RWPE2 (cell line): ENCODE results near the gene CNKSR3.

Experiments
- ATAC-seq: fragments of 200-7000 bp; cut with Tn5 transposase; 3 replicates; pipeline ENCODE4 v1.9.1; 2021; ENCODE audit warnings: low read depth
- DNase-seq: peaks from one replicate; pipeline ENCODE4 v3.0.0-alpha.2; 2020; ENCODE audit warnings: low spot score
- H3K27ac ChIP-seq: fragments of 450-650 bp; 2 replicates; pipeline ENCODE4 v1.5.1; 2017; ENCODE audit warnings: mild to moderate bottlenecking; ENCODE audit not compliant: poor library complexity, severe bottlenecking
- H3K27me3 ChIP-seq: fragments of 250-450 bp; sonication (Bioruptor Pico); 2 replicates; pipeline ENCODE4 v1.5.1; 2021; ENCODE audit warnings: mild to moderate bottlenecking, moderate library complexity; ENCODE audit not compliant: insufficient read depth, poor library complexity, severe bottlenecking
- H3K36me3 ChIP-seq: fragments of 250-450 bp; sonication (Bioruptor Pico); 2 replicates; pipeline ENCODE4 v1.5.1; 2020; ENCODE audit warnings: low read depth, mild to moderate bottlenecking, moderate library complexity
- H3K4me1 ChIP-seq: fragments of 250-450 bp; sonication (Bioruptor Pico); 2 replicates; pipeline ENCODE4 v1.5.1; 2021; ENCODE audit warnings: mild to moderate bottlenecking, moderate library complexity; ENCODE audit not compliant: insufficient read depth, poor library complexity, severe bottlenecking
- H3K4me3 ChIP-seq: fragments of 250-450 bp; sonication (Bioruptor Pico); 2 replicates; pipeline ENCODE4 v1.5.1; 2021; ENCODE audit warnings: mild to moderate bottlenecking, moderate library complexity; ENCODE audit not compliant: severe bottlenecking
- H3K9me3 ChIP-seq: fragments of 250-450 bp; sonication (Bioruptor Pico); 2 replicates; pipeline ENCODE4 v1.5.1; 2021; ENCODE audit warnings: mild to moderate bottlenecking, moderate library complexity; ENCODE audit not compliant: severe bottlenecking
- TF ChIP-seq, protein P1 (sequence below): fragments of 450-650 bp; IDR thresholded peaks from one replicate; pipeline ENCODE4 v1.5.1; 2017; ENCODE audit warnings: mild to moderate bottlenecking, moderate library complexity; ENCODE audit not compliant: poor library complexity, severe bottlenecking

CNKSR3 gene

DNA sequence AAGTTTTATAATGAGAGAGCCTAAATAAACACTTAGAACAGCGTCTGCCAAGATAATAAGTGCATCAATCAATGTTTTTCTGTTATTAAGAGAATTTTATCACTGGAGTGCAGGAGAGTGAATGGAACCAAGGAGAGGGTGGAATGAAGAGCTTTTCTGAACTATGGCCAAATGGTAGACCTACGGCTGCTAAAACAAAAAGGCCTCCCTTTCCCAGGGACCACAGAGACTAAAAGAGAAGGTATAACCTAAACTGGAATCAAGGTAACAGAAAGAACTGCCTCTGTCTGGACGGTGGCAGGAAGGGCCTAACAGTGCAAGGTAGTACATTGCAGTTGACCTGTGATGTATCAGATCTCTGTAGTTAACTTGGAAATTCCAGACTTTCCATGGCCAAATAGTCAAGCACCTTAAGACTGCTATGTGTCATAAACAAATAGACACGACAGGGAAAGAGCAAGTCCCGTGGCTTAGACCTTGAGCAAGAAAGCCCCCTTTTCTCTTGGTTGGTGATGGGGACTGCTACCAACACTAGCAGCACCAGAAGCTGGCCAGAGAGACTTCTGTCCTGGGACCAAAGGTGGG is 5.5 kb downstream of the CNKSR3 start:
- TF ChIP-seq, protein P1, sequence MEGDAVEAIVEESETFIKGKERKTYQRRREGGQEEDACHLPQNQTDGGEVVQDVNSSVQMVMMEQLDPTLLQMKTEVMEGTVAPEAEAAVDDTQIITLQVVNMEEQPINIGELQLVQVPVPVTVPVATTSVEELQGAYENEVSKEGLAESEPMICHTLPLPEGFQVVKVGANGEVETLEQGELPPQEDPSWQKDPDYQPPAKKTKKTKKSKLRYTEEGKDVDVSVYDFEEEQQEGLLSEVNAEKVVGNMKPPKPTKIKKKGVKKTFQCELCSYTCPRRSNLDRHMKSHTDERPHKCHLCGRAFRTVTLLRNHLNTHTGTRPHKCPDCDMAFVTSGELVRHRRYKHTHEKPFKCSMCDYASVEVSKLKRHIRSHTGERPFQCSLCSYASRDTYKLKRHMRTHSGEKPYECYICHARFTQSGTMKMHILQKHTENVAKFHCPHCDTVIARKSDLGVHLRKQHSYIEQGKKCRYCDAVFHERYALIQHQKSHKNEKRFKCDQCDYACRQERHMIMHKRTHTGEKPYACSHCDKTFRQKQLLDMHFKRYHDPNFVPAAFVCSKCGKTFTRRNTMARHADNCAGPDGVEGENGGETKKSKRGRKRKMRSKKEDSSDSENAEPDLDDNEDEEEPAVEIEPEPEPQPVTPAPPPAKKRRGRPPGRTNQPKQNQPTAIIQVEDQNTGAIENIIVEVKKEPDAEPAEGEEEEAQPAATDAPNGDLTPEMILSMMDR: no peak
- Histone ChIP-seq H3K27ac (no peak overlapping the region), H3K4me1 (peaks cover 6% of the 10 kb centered on the region), H3K9me3 (no peaks in the 10 kb centered on the region), H3K27me3 (no peaks in the 10 kb centered on the region), H3K4me3 (no peak overlapping the region), H3K36me3 (no peaks in the 10 kb centered on the region)
- ATAC-seq (no peak), DNase-seq (no peak)

DNA sequence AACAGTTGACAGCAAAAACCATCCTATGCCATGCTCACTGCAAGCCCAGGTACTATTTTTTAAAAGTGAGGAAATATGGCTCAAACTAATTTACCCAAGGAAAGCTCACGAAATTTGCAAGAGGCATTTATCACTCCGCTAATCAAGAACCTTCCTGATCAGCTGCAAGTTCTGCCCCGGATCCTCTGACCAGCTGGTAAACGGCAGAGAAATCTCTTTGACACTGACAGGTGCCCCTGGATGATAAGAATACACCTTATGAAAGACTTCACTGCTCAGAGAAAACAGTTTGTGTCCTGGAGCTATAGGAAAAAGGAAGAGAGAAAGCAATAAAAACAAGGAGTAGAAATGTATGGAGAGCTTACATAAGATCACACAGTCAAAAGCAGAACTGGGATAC is 6.4 kb downstream of the CNKSR3 start:
- Histone ChIP-seq H3K9me3 (no peaks in the 10 kb centered on the region), H3K4me3 (no peak overlapping the region), H3K4me1 (peaks cover 6% of the 10 kb centered on the region), H3K27me3 (no peaks in the 10 kb centered on the region), H3K27ac (no peak overlapping the region), H3K36me3 (no peaks in the 10 kb centered on the region)
- DNase-seq: no peak
- TF ChIP-seq, protein P1: no peak
- no peak for ATAC-seq

DNA sequence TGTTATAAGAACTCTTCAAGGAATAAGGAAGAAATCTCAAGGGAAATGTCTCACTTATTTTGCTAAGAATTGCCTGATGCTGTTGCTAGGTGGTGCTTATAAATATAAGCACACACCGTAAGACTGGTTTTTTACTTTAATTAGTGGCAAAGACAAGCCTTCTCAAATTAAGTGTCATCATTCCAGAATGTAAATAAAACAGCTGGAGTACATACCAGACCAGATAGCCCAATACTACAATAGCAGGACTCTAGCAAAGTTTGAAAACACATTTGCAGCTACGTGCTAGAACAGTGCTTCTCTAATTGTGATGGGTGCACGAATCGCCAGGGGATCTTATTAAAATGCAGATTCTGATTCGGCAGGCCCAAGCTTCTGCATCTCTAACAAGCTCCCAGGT is 6.8 kb downstream of the CNKSR3 start:
- ATAC-seq (no peak), DNase-seq (no peak)
- no peaks in the 10 kb centered on the region for H3K27me3 ChIP-seq
- TF ChIP-seq, protein P1: no peak
- H3K9me3 ChIP-seq: no peaks in the 10 kb centered on the region
- peaks cover 4% of the 10 kb centered on the region for H3K4me1 ChIP-seq
- H3K4me3 ChIP-seq: no peak overlapping the region
- H3K27ac ChIP-seq: no peak overlapping the region
- H3K36me3 ChIP-seq: no peaks in the 10 kb centered on the region

GRCh38 chr6:154502553-154502952 is 7.9 kb downstream of the CNKSR3 start:
- Histone ChIP-seq H3K27ac (no peak overlapping the region), H3K9me3 (no peaks in the 10 kb centered on the region), H3K36me3 (no peaks in the 10 kb centered on the region), H3K4me1 (no peaks in the 10 kb centered on the region), H3K27me3 (no peaks in the 10 kb centered on the region), H3K4me3 (no peak overlapping the region)
- ATAC-seq (no peak), DNase-seq (no peak)
- TF ChIP-seq, protein P1: no peak

GRCh38 chr6:154501578-154501868 is 9.0 kb downstream of the CNKSR3 start:
- Histone ChIP-seq H3K9me3 (no peaks in the 10 kb centered on the region), H3K4me3 (no peak overlapping the region), H3K36me3 (no peaks in the 10 kb centered on the region), H3K27ac (no peak overlapping the region), H3K4me1 (no peaks in the 10 kb centered on the region), H3K27me3 (no peaks in the 10 kb centered on the region)
- no peak for ATAC-seq
- DNase-seq: no peak
- TF ChIP-seq, protein P1: no peak
